ENCODE data around the gene FMNL2.

GRCh38 chr2:152509772-152510491 is 175.0 kb downstream of the FMNL2 start:
- no peak for TF ChIP-seq POLR2A (IDR thresholded peaks at IDR 0.05; ENCODE audit: low read depth, low read length)
- TF ChIP-seq POLR2AphosphoS5 (IDR thresholded peaks at IDR 0.05; ENCODE audit: low read depth, low read length), result no peak
